ENCODE measurements around the gene LRRK2. TPM values are rescaled to one million over a fixed set of nuclear protein-coding genes. Genes with fewer than 3 reads are reported as not detected.

LRRK2 gene
- total and polyA plus RNA-seq, 8 donors: 3.8 to 515 (median 6.5) TPM

DNA sequence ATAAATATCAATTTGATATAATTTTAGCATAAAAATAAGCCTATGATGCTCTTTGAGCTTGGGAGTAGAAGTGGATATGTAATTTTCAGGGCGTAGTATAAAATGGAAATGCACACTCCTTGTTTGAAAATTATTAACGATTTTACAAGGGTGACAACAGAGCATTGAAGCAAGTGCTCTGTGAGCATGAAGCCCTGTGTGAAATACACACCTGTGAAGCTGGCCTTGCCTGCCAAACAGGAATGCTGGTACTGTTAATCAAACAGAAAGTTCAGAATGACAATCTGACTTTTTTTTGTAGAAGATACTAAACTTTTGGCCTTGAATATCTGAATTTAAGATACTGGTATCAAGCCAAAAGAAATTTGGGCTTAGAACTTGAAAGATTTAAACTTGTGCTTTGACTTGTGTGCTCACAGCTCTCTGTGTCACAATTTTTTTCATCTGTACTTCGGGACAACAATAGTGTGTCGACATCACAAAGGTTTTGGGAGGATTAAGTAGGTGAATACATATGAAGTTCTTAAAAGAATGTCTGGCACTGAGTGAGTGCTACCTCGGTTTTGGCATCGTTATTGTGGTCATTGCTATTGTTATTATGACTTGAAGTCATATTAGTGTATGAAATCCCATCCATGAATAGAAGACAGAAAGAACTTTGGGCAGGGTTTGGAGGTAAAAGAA is 47.3 kb downstream of the LRRK2 start:
- no peak overlapping the region for H3K27ac ChIP-seq
- ATAC-seq (peak; percentile 5), DNase-seq (no peak)
- peaks cover 0 to 33% of the 10 kb centered on the region in 2 donors for H3K36me3 ChIP-seq
- H3K27me3 ChIP-seq: no peaks in the 10 kb centered on the region
- intact Hi-C loops (cut with DNase I): no loop called here
- TF ChIP-seq, protein P1, sequence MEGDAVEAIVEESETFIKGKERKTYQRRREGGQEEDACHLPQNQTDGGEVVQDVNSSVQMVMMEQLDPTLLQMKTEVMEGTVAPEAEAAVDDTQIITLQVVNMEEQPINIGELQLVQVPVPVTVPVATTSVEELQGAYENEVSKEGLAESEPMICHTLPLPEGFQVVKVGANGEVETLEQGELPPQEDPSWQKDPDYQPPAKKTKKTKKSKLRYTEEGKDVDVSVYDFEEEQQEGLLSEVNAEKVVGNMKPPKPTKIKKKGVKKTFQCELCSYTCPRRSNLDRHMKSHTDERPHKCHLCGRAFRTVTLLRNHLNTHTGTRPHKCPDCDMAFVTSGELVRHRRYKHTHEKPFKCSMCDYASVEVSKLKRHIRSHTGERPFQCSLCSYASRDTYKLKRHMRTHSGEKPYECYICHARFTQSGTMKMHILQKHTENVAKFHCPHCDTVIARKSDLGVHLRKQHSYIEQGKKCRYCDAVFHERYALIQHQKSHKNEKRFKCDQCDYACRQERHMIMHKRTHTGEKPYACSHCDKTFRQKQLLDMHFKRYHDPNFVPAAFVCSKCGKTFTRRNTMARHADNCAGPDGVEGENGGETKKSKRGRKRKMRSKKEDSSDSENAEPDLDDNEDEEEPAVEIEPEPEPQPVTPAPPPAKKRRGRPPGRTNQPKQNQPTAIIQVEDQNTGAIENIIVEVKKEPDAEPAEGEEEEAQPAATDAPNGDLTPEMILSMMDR (IDR thresholded peaks at IDR 0.05): no peak
- H3K4me3 ChIP-seq: no peak overlapping the region
- H3K4me1 ChIP-seq: no peaks in the 10 kb centered on the region
- no peaks in the 10 kb centered on the region for H3K9me3 ChIP-seq

DNA sequence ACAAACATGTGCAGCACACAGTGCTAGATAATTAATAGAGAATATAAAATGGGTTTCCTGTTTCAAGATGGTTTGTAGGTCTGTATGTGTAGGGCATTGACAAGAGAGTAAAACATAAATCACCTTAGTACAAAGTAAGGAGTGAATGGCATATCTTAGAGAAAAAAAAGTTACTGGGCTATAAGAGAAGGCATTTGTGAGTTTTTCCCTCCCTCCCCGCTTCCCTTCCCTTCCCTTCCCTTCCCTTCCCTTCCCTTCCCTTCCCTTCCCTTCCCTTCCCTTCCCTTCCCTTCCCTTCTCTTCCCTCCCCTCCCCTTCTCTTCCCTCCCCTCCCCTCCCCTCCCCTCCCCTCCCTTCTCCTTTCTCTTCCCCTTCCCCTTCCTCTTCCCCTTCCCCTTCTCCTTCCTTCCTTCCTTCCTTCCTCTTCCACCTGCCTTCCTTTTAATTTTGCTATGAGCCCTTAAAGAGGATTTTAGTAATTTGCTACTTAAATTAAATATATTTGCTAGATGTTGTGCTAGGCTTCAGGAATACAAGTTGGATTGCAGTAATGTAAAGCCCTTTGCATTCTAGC is 57.1 kb downstream of the LRRK2 start:
- no peak for DNase-seq
- ATAC-seq: no peak
- Histone ChIP-seq H3K4me1 (no peaks in the 10 kb centered on the region), H3K36me3 (peaks cover 0 to 45% of the 10 kb centered on the region in 2 donors), H3K27ac (no peak overlapping the region), H3K4me3 (no peak overlapping the region), H3K9me3 (no peaks in the 10 kb centered on the region), H3K27me3 (no peaks in the 10 kb centered on the region)
- TF ChIP-seq, protein P1 (IDR thresholded peaks at IDR 0.05): no peak
- intact Hi-C loops (cut with DNase I): no loop called here

DNA sequence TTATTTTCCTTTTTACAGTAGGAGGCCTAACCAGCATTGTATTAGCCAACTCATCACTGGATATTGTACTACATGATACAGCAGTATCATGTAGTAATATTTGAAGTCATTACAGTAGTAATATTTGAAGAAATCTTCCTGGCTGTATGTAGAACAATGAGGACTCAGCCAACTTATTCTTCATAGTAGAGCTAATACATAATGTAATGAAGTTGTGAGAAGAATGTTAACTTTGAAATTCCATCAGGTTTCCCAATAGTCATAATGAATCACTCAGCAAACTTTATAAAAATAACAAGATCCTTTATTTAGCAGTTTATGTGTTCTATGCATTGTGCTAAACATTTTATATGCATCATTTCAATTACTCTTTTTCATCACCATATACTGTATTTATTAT is 61.8 kb downstream of the LRRK2 start:
- no peak overlapping the region for H3K4me3 ChIP-seq
- ATAC-seq: no peak
- peaks cover 0 to 10% of the 10 kb centered on the region in 2 donors for H3K9me3 ChIP-seq
- peaks cover 0 to 18% of the 10 kb centered on the region in 2 donors for H3K36me3 ChIP-seq
- no peaks in the 10 kb centered on the region for H3K4me1 ChIP-seq
- intact Hi-C loops (cut with DNase I): no loop called here
- no peaks in the 10 kb centered on the region for H3K27me3 ChIP-seq
- TF ChIP-seq, protein P1 (IDR thresholded peaks at IDR 0.05): no peak
- DNase-seq: no peak
- no peak overlapping the region for H3K27ac ChIP-seq

DNA sequence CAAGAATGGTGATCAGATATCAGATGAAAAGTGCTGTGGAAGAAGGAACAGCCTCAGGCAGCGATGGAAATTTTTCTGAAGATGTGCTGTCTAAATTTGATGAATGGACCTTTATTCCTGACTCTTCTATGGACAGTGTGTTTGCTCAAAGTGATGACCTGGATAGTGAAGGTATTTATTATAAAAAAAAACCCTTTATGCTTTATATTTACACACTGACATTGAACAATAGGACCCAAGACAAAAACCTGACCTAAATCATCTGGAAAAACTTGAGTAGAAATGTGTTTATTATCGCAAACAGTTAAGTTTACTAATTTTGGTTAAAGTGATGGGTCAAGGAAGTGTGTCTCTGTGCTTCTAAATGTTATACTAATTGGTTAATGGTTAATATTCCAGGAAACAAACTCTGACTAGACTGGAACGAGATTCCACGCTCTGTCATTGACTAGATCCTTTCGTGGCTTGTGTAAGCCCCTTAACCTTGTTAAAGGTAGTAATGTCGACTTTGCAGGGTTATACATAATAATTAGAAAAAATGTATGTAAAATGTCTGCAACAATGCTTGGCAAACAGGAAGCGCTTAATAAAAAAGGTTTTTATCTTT is 62.7 kb downstream of the LRRK2 start:
- Histone ChIP-seq H3K27me3 (no peaks in the 10 kb centered on the region), H3K4me1 (no peaks in the 10 kb centered on the region), H3K9me3 (peaks cover 0 to 10% of the 10 kb centered on the region in 2 donors), H3K36me3 (peaks cover 0 to 16% of the 10 kb centered on the region in 2 donors), H3K27ac (no peak overlapping the region), H3K4me3 (no peak overlapping the region)
- DNase-seq (no peak), ATAC-seq (no peak)
- TF ChIP-seq, protein P1 (IDR thresholded peaks at IDR 0.05): no peak
- intact Hi-C loops (cut with DNase I): no loop called here

DNA sequence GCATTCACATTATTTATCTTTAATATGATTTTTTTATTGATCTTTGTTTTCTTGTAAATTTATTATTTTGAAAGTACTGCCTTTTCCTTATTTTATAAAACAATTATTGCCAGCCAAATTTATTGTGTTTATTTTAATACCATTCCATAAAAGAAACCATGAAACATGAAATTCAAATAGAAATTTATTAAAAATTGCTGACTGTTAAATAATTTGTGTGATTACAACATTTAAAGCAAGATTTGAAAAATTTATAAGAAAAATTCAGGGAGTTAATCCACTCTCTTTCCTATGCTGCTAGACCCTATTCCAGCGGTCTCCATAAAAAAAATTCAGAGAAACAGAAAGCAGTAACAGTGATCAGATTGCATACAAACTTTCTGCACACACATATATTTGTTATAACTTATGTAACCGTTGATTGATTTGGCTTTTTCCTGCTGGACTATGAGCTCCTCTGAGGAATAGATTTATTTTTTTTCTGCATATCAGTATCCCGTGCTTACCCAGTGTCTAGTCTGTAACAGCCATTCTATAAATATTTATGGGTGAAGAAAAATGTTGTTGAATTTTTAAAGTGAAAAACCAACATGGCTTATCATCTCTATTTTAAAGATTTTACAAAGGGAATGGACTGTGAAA is 68.1 kb downstream of the LRRK2 start:
- Histone ChIP-seq H3K9me3 (peaks cover 0 to 10% of the 10 kb centered on the region in 2 donors), H3K27ac (no peak overlapping the region), H3K4me3 (no peak overlapping the region), H3K4me1 (no peaks in the 10 kb centered on the region), H3K27me3 (no peaks in the 10 kb centered on the region), H3K36me3 (peaks cover 0 to 46% of the 10 kb centered on the region in 2 donors)
- ATAC-seq: no peak
- intact Hi-C loops (cut with DNase I): no loop called here
- no peak for DNase-seq
- TF ChIP-seq, protein P1 (IDR thresholded peaks at IDR 0.05): no peak

All from left lung (tissue), 10 donors.